ENCODE data around the gene CNTD1. TPM values are rescaled to one million over a fixed set of nuclear protein-coding genes. Genes with fewer than 3 reads are reported as not detected.
"Not testable (repeated sequence)": the region's sequence is repeated elsewhere in the genome, so short reads cannot be mapped to it uniquely, and the experiment has no call there.

CNTD1 gene
- total RNA-seq, 1 donor from 2014 or later: not detected

GRCh38 chr17:42844761-42845555, 46.3 kb downstream of the CNTD1 start:
- DNase-seq (ENCODE audit: low spot score): peak; percentile 85

GRCh38 chr17:42845556-42845917, 46.9 kb downstream of the CNTD1 start:
- peak; percentile 71 for DNase-seq (ENCODE audit: low spot score)

- peak; percentile 82 for DNase-seq (ENCODE audit: low spot score)
Measured at GRCh38 chr17:42845918-42846593, 47.4 kb downstream of the CNTD1 start.

GRCh38 chr17:42846594-42847280, 48.1 kb downstream of the CNTD1 start:
- peak; percentile 49 for DNase-seq (ENCODE audit: low spot score)

- DNase-seq (ENCODE audit: low spot score): no peak
Measured at GRCh38 chr17:42848093-42848492, 49.4 kb downstream of the CNTD1 start.

- DNase-seq (ENCODE audit: low spot score): peak; percentile 55
Measured at GRCh38 chr17:42849031-42849430, 50.4 kb downstream of the CNTD1 start.

GRCh38 chr17:42849451-42850181, 51.0 kb downstream of the CNTD1 start:
- DNase-seq (ENCODE audit: low spot score): peak; percentile 64

GRCh38 chr17:42850954-42851353, 52.3 kb downstream of the CNTD1 start, which contains the start of gene AOC3:
Gene AOC3 (plus strand): TSS chr17:42851199. CDS start chr17:42851344, 145 bp downstream.
- DNase-seq (ENCODE audit: low spot score): peak; percentile 90

- DNase-seq (ENCODE audit: low spot score): peak; percentile 55
Measured at GRCh38 chr17:42851371-42852240, 52.9 kb downstream of the CNTD1 start.

GRCh38 chr17:42852351-42852750, 53.7 kb downstream of the CNTD1 start:
- DNase-seq (ENCODE audit: low spot score): peak; percentile 85

- no peak for DNase-seq (ENCODE audit: low spot score)
Measured at GRCh38 chr17:42853004-42853403, 54.3 kb downstream of the CNTD1 start.

- DNase-seq (ENCODE audit: low spot score): no peak
Measured at GRCh38 chr17:42853597-42853967, 54.9 kb downstream of the CNTD1 start.

- no peak for DNase-seq (ENCODE audit: low spot score)
Measured at GRCh38 chr17:42853968-42854790, 55.5 kb downstream of the CNTD1 start.

- no peak for DNase-seq (ENCODE audit: low spot score)
Measured at GRCh38 chr17:42855048-42855596, 56.5 kb downstream of the CNTD1 start.

- not testable (repeated sequence) for DNase-seq (ENCODE audit: low spot score)
Measured at GRCh38 chr17:42856093-42856492, 57.4 kb downstream of the CNTD1 start.

- DNase-seq (ENCODE audit: low spot score): not testable (repeated sequence)
Measured at GRCh38 chr17:42856516-42856915, 57.9 kb downstream of the CNTD1 start.

- DNase-seq (ENCODE audit: low spot score): no peak
Measured at GRCh38 chr17:42857389-42857788, 58.7 kb downstream of the CNTD1 start.

Data from mesenteric fat pad (tissue), 1 donor.